ENCODE measurements around the gene RAB36. TPM values are rescaled to one million over a fixed set of nuclear protein-coding genes. Genes with fewer than 3 reads are reported as not detected.

RAB36 gene
- total and polyA plus RNA-seq, 9 of the 15 experiments (the other 6 are each of a cell fraction or from before 2014, with no cell fraction given) = 0.04 to 0.50 (median 0.08) TPM; not detected in 3

- TF ChIP-seq THRAP3 (IDR thresholded peaks at IDR 0.05; ENCODE audit: borderline replicate concordance) = no peak
- no peak for TF ChIP-seq SAFB2 (IDR thresholded peaks at IDR 0.05; ENCODE audit: borderline replicate concordance, low read depth, low read length, severe bottlenecking)
- no peak for TF ChIP-seq TBP (optimal IDR thresholded peaks at IDR 0.05; ENCODE audit: low read depth, low read length)
- no peak for TF ChIP-seq KHSRP (IDR thresholded peaks at IDR 0.05)
- no peak for TF ChIP-seq RREB1 (CRISPR knock-in tag; IDR thresholded peaks at IDR 0.05)
- TF ChIP-seq TAF7 (tag; IDR thresholded peaks at IDR 0.05) = no peak
- no peak for TF ChIP-seq THRA (IDR thresholded peaks at IDR 0.05)
These were observed 18.9 kb upstream of the RAB36 start (continued) for GRCh38 chr22:23126165-23127054.

Data from K562 (cell line).